ENCODE measurements around the gene FDPS. TPM values are rescaled to one million over a fixed set of nuclear protein-coding genes. Genes with fewer than 3 reads are reported as not detected.

The FDPS gene
- total RNA-seq, 4 donors from 2014 or later, result 89.0 to 103 (median 98.9) TPM

DNA sequence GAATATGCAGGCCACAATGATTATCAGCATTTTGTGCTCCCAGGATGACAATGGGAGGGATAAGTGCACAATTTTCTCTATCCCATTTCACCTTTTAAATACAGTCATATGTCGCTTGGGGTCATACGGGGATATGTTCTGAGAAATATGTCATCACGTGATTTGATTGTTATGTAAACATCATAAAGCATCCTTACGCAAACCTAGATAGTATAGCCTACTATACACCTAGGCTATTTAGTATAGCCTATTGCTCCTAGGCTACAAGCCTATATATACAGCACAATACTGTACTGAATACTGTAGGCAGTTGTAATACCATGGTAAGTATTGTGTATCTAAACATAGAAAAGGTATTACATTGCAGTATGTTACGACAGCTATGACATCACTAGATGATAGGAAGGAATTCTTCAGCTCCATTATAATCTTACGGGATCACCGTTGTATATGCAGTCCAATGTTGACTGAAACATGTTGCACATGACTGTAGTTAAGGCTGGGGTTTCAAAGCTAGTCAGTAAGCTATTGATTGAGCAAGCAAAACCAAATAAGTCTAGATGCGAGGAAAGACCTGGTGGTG lies 30.9 kb downstream of the FDPS start:
- no peak for DNase-seq
- H3K36me3 ChIP-seq, result peaks cover 56 to 83% of the 10 kb centered on the region in 2 donors
- no peak for TF ChIP-seq CTCF (IDR thresholded peaks at IDR 0.05)
- TF ChIP-seq POLR2A (IDR thresholded peaks at IDR 0.05), result no peak
- no peaks in the 10 kb centered on the region for H3K27me3 ChIP-seq
- no peaks in the 10 kb centered on the region for H3K4me1 ChIP-seq
- no peaks in the 10 kb centered on the region for H3K9me3 ChIP-seq
- 96 to 98% methylated on average over 8 of the region's 8 CpGs for WGBS, 2 donors
- H3K27ac ChIP-seq, result no peak overlapping the region
- no peak overlapping the region for H3K4me3 ChIP-seq (replicated peaks in 1 of 3)
- intact Hi-C loops (cut with DNase I), result no loop called here

- Histone ChIP-seq H3K4me1 (no peaks in the 10 kb centered on the region), H3K27me3 (no peaks in the 10 kb centered on the region), H3K36me3 (peaks cover 74 to 90% of the 10 kb centered on the region in 2 donors), H3K9me3 (no peaks in the 10 kb centered on the region), H3K4me3 (replicated peaks in 1 of 3) (no peak overlapping the region), H3K27ac (no peak overlapping the region)
- 95 to 97% methylated on average over 3 of the region's 3 CpGs for WGBS, 2 donors
- DNase-seq, result no peak
- intact Hi-C loops (cut with DNase I), result no loop called here
- TF ChIP-seq POLR2A (IDR thresholded peaks at IDR 0.05), result no peak
- no peak for TF ChIP-seq CTCF (IDR thresholded peaks at IDR 0.05)
Measured at GRCh38 chr1:155342842-155343241, 34.2 kb downstream of the FDPS start.

GRCh38 chr1:155352631-155353030 lies 44.0 kb downstream of the FDPS start:
- intact Hi-C loops (cut with DNase I), result no loop called here
- H3K27ac ChIP-seq, result no peak overlapping the region
- TF ChIP-seq POLR2A (IDR thresholded peaks at IDR 0.05), result no peak
- no peak for TF ChIP-seq CTCF (IDR thresholded peaks at IDR 0.05)
- no peaks in the 10 kb centered on the region for H3K27me3 ChIP-seq
- no peaks in the 10 kb centered on the region for H3K9me3 ChIP-seq
- H3K36me3 ChIP-seq, result peaks cover 68 to 69% of the 10 kb centered on the region in 2 donors
- no peak for DNase-seq
- 91 to 96% methylated on average over 6 of the region's 6 CpGs for WGBS, 2 donors
- no peak overlapping the region for H3K4me3 ChIP-seq (replicated peaks in 1 of 3)
- H3K4me1 ChIP-seq, result no peaks in the 10 kb centered on the region

DNA sequence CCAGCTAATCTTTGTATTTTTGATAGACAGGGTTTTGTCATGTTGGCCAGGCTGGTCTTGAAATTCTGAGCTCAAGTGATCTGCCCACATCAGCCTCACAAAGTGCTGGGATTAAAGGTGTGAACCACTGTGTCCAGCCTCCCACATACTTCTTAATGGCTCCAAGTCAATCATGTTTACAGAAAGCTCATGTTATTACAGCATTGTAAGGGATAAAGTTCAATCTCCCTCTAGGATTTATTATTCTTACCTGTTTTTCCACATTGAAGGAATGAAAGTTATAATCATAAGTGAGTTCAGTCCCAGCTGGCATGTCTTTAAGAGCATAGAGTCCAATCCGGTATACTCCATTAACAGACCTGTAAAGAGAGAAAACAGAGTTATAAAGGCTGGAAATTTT lies 51.4 kb downstream of the FDPS start:
- no peak overlapping the region for H3K4me3 ChIP-seq (replicated peaks in 1 of 3)
- TF ChIP-seq CTCF (IDR thresholded peaks at IDR 0.05), result no peak
- TF ChIP-seq POLR2A (IDR thresholded peaks at IDR 0.05), result no peak
- no peak for DNase-seq
- no peak overlapping the region for H3K27ac ChIP-seq
- intact Hi-C loops (cut with DNase I), result no loop called here
- 93 to 94% methylated on average over 1 of the region's 1 CpG for WGBS, 2 donors
- H3K4me1 ChIP-seq, result no peaks in the 10 kb centered on the region
- peaks cover 22 to 35% of the 10 kb centered on the region in 2 donors for H3K36me3 ChIP-seq
- no peaks in the 10 kb centered on the region for H3K9me3 ChIP-seq
- no peaks in the 10 kb centered on the region for H3K27me3 ChIP-seq

MicroRNA genes within 50 kb of the gene (microRNA counts, 767-probe panel; counts per million panel counts)
- microRNA hsa-miR-555, result 0 counts per million in 2 donors

Small RNA genes within 50 kb of the gene (microRNA-seq; reads per million reads assigned to microRNA genes)
- gene MIR555, result not detected

Small RNA genes within 50 kb of the gene (small RNA-seq; reads per million reads assigned to genes)
- not detected for gene RNU6-106P

Other genes starting within 250 kb of the FDPS start
- 10 to 100 TPM in 2 of 4 donors, 1 to 10 TPM in 2; 7.5 to 13.1 (median 9.9) TPM for gene EFNA4, start 245.1 kb upstream of the FDPS start, total RNA-seq
- 1 to 10 TPM; 1.2 to 2.9 (median 2.0) TPM for gene EFNA3, start 230.0 kb upstream of the FDPS start, total RNA-seq
- gene EFNA1, start 181.0 kb upstream of the FDPS start, total RNA-seq, result 100 to 1,000 TPM in 1 of 4 donors, 10 to 100 TPM in 3; 56.1 to 129 (median 83.1) TPM
- gene SLC50A1, start 173.0 kb upstream of the FDPS start, total RNA-seq, result 10 to 100 TPM; 30.9 to 42.2 (median 32.7) TPM
- gene DPM3, start 168.3 kb upstream of the FDPS start, total RNA-seq, result 100 to 1,000 TPM in 2 of 4 donors, 10 to 100 TPM in 2; 43.3 to 154 (median 94.8) TPM
- 100 to 1,000 TPM in 3 of 4 donors, 10 to 100 TPM in 1; 79.8 to 263 (median 162) TPM for gene KRTCAP2, start 135.6 kb upstream of the FDPS start, total RNA-seq
- under 1 TPM in 1 of 4 donors, not detected in 3; 0.45 TPM for gene TRIM46, start 135.0 kb upstream of the FDPS start, total RNA-seq
- 10 to 100 TPM in 3 of 4 donors, 1 to 10 TPM in 1; 8.5 to 25.7 (median 18.2) TPM for gene THBS3, start 101.0 kb upstream of the FDPS start, total RNA-seq
- gene MTX1, start 100.2 kb upstream of the FDPS start, total RNA-seq, result 10 to 100 TPM; 37.9 to 75.5 (median 52.1) TPM
- 10 to 100 TPM in 1 of 4 donors, 1 to 10 TPM in 3; 5.6 to 12.0 (median 7.8) TPM for gene ENTREP3, start 53.4 kb upstream of the FDPS start, total RNA-seq
- 10 to 100 TPM; 51.9 to 73.5 (median 62.7) TPM for gene SCAMP3, start 46.5 kb upstream of the FDPS start, total RNA-seq
- gene CLK2, start 35.4 kb upstream of the FDPS start, total RNA-seq, result 10 to 100 TPM; 40.0 to 61.6 (median 56.2) TPM
- gene HCN3, start 31.4 kb upstream of the FDPS start, total RNA-seq, result 1 to 10 TPM; 1.5 to 2.9 (median 2.2) TPM
- not detected for gene PKLR, start 7.4 kb upstream of the FDPS start, total RNA-seq
- gene RUSC1, start 12.0 kb downstream of the FDPS start, total RNA-seq, result 10 to 100 TPM; 14.9 to 20.1 (median 16.9) TPM